DND-41 (cell line): Measurements from ENCODE around the gene DYNC1H1.
"Not testable (repeated sequence)": the region's sequence is repeated elsewhere in the genome, so short reads cannot be mapped to it uniquely, and the experiment has no call there.

Experiments
- ATAC-seq: fragments of 200-7000 bp; cut with Tn5 transposase; 3 replicates; pipeline ENCODE4 v1.9.1; 2021; ENCODE audit warnings: low read depth; ENCODE audit not compliant: insufficient read depth
- DNase-seq: peaks from one replicate; pipeline ENCODE4 v3.0.0-alpha.2; 2020
- H2AFZ ChIP-seq: 2 replicates; pipeline ENCODE4 v1.6.0; 2012; ENCODE audit warnings: low read depth, low read length
- H3K27ac ChIP-seq: 2 replicates; pipeline ENCODE4 v1.5.1; 2012; ENCODE audit warnings: low read length, inconsistent platforms
- H3K27me3 ChIP-seq: fragments of 200-600 bp; sonication (generic); 2 replicates; pipeline ENCODE4 v1.6.0; 2012; ENCODE audit warnings: low read length, mild to moderate bottlenecking, inconsistent platforms; ENCODE audit not compliant: insufficient read depth, poor library complexity
- H3K36me3 ChIP-seq: 2 replicates; pipeline ENCODE4 v1.5.1; 2012; ENCODE audit warnings: low read length, inconsistent platforms; ENCODE audit not compliant: insufficient read depth
- H3K4me1 ChIP-seq: 2 replicates; pipeline ENCODE4 v1.5.1; 2012; ENCODE audit warnings: mild to moderate bottlenecking, low read length; ENCODE audit not compliant: insufficient read depth
- H3K4me2 ChIP-seq: 2 replicates; pipeline ENCODE4 v1.6.0; 2012; ENCODE audit warnings: mild to moderate bottlenecking, moderate library complexity, low read length, inconsistent platforms; ENCODE audit not compliant: insufficient read depth
- H3K4me3 ChIP-seq, 2 experiments: fragments of 200-600 bp in 1 of 2; shearing (Covaris generic) in 1 of 2; 2 replicates each; pipeline ENCODE4 v1.5.1; 2012 to 2016; ENCODE audit warnings: inconsistent platforms in 2 of 2, low read length in 2 of 2, mild to moderate bottlenecking in 2 of 2, low read depth in 1 of 2, moderate library complexity in 1 of 2
- H3K79me2 ChIP-seq: 2 replicates; pipeline ENCODE4 v1.6.0; 2012; ENCODE audit warnings: low read length, inconsistent platforms; ENCODE audit not compliant: insufficient read depth
- H3K9ac ChIP-seq: 2 replicates; pipeline ENCODE4 v1.6.0; 2012; ENCODE audit warnings: low read depth, mild to moderate bottlenecking, inconsistent platforms, low read length, moderate library complexity
- H3K9me3 ChIP-seq: 2 replicates; pipeline ENCODE4 v1.5.1; 2012; ENCODE audit warnings: low read length, moderate library complexity, mild to moderate bottlenecking, inconsistent platforms; ENCODE audit not compliant: insufficient read depth, severe bottlenecking
- H4K20me1 ChIP-seq: 2 replicates; pipeline ENCODE4 v1.6.0; 2012; ENCODE audit warnings: low read length; ENCODE audit not compliant: insufficient read depth
- EZH2 ChIP-seq: IDR thresholded peaks from 3 replicates; pipeline ENCODE4 v1.6.1; 2012; ENCODE audit warnings: borderline replicate concordance, low read depth, mild to moderate bottlenecking, moderate library complexity, low read length, inconsistent platforms; ENCODE audit not compliant: severe bottlenecking
- TF ChIP-seq, protein P1 (sequence below): IDR thresholded peaks from 2 replicates; pipeline ENCODE4 v1.5.1; 2012; ENCODE audit warnings: borderline replicate concordance, low read length, moderate library complexity, mild to moderate bottlenecking; ENCODE audit not compliant: poor library complexity, severe bottlenecking; ENCODE audit errors: extremely low read depth

The DYNC1H1 gene

DNA sequence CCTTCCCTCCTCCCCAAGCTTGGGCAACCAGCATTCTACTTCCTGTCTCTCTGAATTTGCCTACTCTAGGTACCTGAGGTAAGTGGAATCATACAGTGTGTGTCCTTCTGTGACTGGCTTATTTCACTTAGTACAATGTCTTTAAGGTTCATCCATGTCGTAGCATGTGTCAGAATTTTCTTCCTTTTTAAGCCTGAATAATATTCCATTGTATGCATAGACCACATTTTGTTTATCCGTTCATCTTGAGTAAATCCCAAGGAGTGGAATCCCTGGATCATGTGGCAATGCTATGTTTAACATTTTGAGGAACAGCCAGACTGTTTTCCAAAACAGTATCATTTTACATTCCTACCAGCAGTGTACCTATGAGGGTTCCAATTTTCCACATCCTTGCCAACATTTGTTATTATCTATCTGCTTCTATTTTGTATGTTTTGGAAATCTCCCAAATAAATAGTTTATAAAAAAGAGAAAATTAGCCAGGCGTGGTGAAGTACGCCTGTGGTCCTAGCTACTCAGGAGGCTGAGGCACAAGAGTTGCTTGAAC lies 110.1 kb downstream of the DYNC1H1 start:
- Histone ChIP-seq H3K9ac (no peak overlapping the region), H2AFZ (no peak overlapping the region), H3K9me3 (no peaks in the 10 kb centered on the region), H3K79me2 (no peaks in the 10 kb centered on the region), H3K36me3 (peaks cover 11% of the 10 kb centered on the region), H3K4me1 (no peaks in the 10 kb centered on the region), H3K27me3 (no peaks in the 10 kb centered on the region), H4K20me1 (peaks cover 2% of the 10 kb centered on the region; the same call in 1 of the 2 replicates), H3K4me2 (no peak overlapping the region), H3K4me3 (no peak overlapping the region), H3K27ac (no peak overlapping the region)
- ATAC-seq (no peak), DNase-seq (no peak)
- no peak for TF ChIP-seq EZH2
- TF ChIP-seq, protein P1, sequence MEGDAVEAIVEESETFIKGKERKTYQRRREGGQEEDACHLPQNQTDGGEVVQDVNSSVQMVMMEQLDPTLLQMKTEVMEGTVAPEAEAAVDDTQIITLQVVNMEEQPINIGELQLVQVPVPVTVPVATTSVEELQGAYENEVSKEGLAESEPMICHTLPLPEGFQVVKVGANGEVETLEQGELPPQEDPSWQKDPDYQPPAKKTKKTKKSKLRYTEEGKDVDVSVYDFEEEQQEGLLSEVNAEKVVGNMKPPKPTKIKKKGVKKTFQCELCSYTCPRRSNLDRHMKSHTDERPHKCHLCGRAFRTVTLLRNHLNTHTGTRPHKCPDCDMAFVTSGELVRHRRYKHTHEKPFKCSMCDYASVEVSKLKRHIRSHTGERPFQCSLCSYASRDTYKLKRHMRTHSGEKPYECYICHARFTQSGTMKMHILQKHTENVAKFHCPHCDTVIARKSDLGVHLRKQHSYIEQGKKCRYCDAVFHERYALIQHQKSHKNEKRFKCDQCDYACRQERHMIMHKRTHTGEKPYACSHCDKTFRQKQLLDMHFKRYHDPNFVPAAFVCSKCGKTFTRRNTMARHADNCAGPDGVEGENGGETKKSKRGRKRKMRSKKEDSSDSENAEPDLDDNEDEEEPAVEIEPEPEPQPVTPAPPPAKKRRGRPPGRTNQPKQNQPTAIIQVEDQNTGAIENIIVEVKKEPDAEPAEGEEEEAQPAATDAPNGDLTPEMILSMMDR: no peak

DNA sequence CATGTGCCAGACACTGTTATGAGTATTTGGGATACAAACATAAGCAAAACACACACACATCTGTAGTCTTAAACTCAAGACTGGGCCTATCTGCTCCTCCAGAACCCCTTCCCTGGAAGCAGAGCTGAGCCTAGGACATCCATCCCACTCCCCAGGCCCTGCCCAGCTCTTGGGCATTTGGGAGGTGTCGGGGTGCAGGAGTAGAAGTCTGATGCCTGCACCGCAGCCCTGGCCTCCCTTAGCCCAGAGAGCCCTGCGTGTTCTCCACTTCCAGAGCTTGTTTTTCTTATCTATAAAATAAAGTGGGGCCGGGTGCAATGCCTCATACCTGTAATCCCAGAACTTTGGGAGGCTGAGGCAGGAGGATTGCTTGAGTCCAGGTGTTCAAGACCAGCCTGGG lies 110.8 kb downstream of the DYNC1H1 start:
- Histone ChIP-seq H2AFZ (no peak overlapping the region), H3K9me3 (no peaks in the 10 kb centered on the region), H3K4me3 (no peak overlapping the region), H3K36me3 (peaks cover 17% of the 10 kb centered on the region), H3K79me2 (no peaks in the 10 kb centered on the region), H4K20me1 (peaks cover 8% of the 10 kb centered on the region), H3K4me1 (no peaks in the 10 kb centered on the region), H3K27me3 (no peaks in the 10 kb centered on the region), H3K4me2 (no peak overlapping the region), H3K27ac (no peak overlapping the region), H3K9ac (no peak overlapping the region)
- ATAC-seq: no peak
- TF ChIP-seq, protein P1: no peak
- no peak for TF ChIP-seq EZH2
- DNase-seq: no peak

DNA sequence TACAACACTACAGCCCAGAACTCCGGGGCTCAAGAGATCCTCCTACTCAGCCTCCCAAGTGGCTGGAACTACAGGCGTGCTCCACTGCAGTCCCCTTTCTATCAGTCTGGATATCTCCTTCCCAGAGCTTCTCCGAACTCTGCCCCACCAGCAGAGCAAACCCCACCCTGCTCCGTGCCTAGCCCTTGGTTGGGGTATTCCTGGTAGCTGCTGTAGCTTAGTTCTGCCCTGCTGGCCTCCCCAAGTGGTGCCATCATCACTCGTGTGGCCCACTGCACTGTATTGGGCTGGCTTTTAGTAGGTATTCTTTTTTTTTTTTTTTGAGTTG lies 113.0 kb downstream of the DYNC1H1 start:
- H3K27ac ChIP-seq: no peak overlapping the region
- DNase-seq: peak; percentile 18
- TF ChIP-seq, protein P1: no peak
- TF ChIP-seq EZH2: no peak

DNA sequence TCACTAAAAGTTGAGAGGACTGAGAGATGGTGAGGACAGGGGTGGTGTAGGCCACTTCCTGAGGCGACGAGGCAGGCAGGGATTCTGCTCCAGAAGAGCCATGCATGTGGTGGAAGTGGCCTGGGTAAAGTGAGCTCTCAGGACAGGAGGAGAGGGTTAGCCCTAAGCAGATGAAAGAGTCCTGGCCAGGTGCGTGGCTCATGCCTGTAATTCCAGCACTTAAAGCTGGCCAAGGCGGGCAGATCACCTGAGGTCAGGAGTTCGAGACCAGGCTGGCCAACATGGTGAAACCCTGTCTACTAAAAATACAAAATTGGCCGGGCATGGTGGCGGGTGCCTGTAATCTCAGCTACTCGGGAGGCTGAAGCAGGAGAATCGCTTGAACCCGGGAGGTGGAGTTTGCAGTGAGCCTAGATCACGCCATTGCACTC lies 114.0 kb downstream of the DYNC1H1 start:
- Histone ChIP-seq H3K36me3 (peaks cover 50% of the 10 kb centered on the region), H3K79me2 (peaks cover 22% of the 10 kb centered on the region), H3K4me1 (peaks cover 23% of the 10 kb centered on the region), H4K20me1 (peaks cover 40% of the 10 kb centered on the region)
- not testable (repeated sequence) for H3K9ac ChIP-seq, H3K27me3 ChIP-seq, H3K4me2 ChIP-seq, H3K9me3 ChIP-seq, DNase-seq, H3K4me3 ChIP-seq, H3K27ac ChIP-seq, H2AFZ ChIP-seq
- peak; percentile 27; the same call in 1 of the 3 replicates for ATAC-seq

More for the DNA sequence above, 113.0 kb downstream of the DYNC1H1 start:
- no peak overlapping the region for H3K9ac ChIP-seq
- peaks cover 13% of the 10 kb centered on the region for H3K4me1 ChIP-seq
- H3K27me3 ChIP-seq: no peaks in the 10 kb centered on the region
- H2AFZ ChIP-seq: no peak overlapping the region
- no peaks in the 10 kb centered on the region for H3K9me3 ChIP-seq
- peaks cover 39% of the 10 kb centered on the region for H3K36me3 ChIP-seq
- peak; percentile 29 for ATAC-seq
- H4K20me1 ChIP-seq: peaks cover 29% of the 10 kb centered on the region
- H3K4me2 ChIP-seq: no peak overlapping the region
- no peak overlapping the region for H3K4me3 ChIP-seq
- peaks cover 11% of the 10 kb centered on the region for H3K79me2 ChIP-seq
